Measurements from ENCODE around the gene MRPL20.

MRPL20 gene

DNA sequence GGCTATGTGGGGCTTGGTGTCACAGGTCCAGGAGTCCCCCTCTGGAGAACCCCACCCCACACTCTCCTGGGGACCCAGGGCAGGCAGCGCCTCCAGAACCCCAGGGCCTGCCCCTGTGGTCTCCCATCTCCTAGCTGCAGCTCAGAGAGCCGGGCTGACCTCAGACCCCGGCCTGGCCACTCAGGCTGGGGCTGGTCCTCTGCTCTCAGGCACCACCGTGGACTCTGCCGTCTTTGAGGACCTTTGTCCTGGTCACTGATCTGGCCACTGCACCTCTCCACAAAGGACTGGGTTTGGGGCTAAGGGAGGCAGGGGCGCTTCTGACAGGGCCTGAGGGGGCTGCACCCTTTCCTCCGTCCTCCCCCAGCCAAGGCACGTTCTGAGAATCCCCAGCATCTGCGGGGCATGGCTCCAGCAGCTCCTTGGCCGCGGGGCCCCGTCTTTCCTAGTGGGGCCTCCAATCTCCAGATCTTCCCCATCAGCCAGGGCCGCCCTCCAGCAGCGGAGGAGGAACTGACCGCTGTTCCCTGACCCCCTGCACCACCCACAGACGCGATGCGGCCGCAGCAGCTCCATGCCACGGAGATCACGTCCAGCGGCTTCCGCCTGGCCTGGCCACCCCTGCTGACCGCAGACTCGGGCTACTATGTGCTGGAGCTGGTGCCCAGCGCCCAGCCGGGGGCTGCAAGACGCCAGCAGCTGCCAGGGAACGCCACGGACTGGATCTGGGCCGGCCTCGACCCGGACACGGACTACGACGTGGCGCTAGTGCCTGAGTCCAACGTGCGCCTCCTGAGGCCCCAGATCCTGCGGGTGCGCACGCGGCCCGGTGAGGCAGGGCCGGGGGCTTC, 31.7 kb upstream of the MRPL20 start:
- TF ChIP-seq CTCF (conservative IDR thresholded peaks at IDR 0.05; ENCODE audit: low read depth, low read length): no peak
- no peak for DNase-seq (ENCODE audit: low read depth)
- H3K4me3 ChIP-seq (ENCODE audit: low read length): no peak overlapping the region

DNA sequence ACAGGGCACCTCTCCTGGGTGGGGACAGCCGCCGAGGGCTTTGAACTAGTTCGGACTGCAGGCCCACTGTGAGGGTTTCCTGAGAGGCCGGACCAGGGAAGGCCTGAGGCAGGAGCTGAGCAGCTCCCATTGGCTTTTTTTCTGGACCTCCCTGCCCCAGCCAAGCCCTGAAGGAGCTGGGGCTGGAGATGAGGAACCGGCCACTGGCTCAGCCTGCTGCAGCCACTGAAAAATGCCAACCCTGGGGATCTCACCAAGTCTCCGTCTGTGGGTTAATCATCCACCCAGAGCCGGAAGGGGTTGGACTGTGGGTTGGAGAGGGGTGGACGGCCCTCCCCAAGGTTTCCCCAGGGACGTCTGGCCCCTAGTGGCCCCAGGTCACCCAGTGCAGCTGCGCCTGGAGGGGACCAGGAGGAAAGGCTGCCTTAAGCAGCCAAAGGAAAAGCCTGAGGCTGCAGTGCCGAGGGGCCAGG, 30.8 kb upstream of the MRPL20 start:
- no peak for DNase-seq (ENCODE audit: low read depth)
- TF ChIP-seq CTCF (conservative IDR thresholded peaks at IDR 0.05; ENCODE audit: low read depth, low read length): no peak
- no peak overlapping the region for H3K4me3 ChIP-seq (ENCODE audit: low read length)

DNA sequence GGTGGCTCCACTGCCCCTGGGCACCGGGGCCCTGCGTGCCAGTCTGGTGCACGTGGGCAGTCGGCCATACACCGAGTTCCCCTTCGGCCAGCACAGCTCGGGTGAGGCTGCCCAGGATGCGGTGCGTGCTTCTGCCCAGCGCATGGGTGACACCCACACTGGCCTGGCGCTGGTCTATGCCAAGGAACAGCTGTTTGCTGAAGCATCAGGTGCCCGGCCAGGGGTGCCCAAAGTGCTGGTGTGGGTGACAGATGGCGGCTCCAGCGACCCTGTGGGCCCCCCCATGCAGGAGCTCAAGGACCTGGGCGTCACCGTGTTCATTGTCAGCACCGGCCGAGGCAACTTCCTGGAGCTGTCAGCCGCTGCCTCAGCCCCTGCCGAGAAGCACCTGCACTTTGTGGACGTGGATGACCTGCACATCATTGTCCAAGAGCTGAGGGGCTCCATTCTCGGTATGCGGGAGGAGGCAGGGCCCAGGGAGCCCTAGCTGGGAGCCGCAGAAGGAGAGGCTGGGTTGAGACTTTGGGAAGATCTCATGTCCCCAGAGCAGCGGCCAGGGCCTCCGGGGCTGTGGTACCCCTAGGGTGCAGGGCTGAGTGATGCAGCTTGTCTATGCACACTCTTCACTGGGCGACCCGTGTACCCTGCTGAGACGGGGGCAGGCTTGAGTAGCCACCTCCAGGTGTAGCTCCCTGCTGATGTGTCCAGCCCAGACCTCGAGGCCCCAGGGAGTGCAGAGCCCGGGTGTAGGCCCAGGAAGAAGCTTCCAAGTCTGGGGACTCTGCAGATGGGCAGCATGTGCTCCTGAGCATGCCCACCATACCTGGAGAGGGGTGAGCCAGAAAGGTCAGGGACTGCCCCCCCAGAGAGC, 30.2 kb upstream of the MRPL20 start:
- H3K4me3 ChIP-seq (ENCODE audit: low read length): no peak overlapping the region
- DNase-seq (ENCODE audit: low read depth): no peak
- no peak for TF ChIP-seq CTCF (conservative IDR thresholded peaks at IDR 0.05; ENCODE audit: low read depth, low read length)

DNA sequence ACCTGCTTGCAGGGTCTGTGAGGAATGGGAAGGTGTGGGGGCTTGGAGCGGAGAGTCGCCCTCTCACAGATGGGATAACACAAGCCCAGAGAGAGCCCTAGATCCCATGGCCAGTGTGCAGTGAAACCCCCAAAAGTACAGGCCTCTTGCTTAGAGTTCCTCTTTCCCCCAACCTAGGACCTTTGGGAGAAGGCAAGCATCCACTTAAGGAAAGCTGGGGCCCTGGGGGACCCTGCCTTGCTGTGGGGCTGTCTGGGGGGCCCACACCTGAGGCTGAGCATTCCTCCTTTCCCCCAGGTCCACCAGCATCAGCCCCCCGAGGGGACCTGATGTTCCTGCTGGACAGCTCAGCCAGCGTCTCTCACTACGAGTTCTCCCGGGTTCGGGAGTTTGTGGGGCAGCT, 29.5 kb upstream of the MRPL20 start:
- DNase-seq (ENCODE audit: low read depth): no peak
- H3K4me3 ChIP-seq (ENCODE audit: low read length): no peak overlapping the region
- TF ChIP-seq CTCF (conservative IDR thresholded peaks at IDR 0.05; ENCODE audit: low read depth, low read length): no peak

DNA sequence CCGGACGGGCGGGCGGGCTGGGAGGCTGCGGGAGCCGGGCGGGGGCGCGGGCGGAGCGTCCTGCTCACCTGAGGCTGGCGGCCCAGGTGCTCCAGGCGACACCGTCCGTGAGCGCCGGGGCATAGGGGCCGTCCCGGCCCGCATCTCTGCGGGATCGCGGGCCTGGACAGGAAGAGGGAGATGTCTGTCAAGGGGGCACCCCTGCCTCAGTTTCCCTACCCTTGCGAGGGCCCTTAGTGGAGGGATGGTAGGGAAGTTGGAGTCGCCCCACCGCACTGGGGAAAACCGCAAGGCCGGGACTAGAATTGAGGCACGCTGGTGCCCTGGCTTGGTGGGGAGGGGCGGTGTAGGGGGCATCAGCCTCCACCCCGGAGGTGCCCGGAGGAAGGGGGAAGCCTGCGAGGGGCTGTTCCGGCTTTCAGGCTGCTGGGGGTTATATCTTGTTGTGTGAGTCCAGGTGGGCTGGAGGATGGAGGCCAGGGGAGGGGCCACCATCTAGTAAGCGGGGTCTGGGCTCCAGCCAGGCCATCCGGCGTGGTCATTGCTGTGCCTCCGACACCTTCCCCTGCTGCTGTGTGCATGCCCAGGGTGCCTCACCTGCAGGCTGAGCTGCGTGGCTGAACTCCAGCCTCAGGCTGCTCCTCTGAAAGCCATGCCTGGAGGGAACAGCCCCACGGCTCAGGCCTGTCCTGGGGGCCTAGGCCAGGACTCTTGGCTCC, 29.0 kb upstream of the MRPL20 start:
- no peak for DNase-seq (ENCODE audit: low read depth)
- peak overlapping the region; percentile 12 for H3K4me3 ChIP-seq (ENCODE audit: low read length)
- TF ChIP-seq CTCF (conservative IDR thresholded peaks at IDR 0.05; ENCODE audit: low read depth, low read length): no peak

DNA sequence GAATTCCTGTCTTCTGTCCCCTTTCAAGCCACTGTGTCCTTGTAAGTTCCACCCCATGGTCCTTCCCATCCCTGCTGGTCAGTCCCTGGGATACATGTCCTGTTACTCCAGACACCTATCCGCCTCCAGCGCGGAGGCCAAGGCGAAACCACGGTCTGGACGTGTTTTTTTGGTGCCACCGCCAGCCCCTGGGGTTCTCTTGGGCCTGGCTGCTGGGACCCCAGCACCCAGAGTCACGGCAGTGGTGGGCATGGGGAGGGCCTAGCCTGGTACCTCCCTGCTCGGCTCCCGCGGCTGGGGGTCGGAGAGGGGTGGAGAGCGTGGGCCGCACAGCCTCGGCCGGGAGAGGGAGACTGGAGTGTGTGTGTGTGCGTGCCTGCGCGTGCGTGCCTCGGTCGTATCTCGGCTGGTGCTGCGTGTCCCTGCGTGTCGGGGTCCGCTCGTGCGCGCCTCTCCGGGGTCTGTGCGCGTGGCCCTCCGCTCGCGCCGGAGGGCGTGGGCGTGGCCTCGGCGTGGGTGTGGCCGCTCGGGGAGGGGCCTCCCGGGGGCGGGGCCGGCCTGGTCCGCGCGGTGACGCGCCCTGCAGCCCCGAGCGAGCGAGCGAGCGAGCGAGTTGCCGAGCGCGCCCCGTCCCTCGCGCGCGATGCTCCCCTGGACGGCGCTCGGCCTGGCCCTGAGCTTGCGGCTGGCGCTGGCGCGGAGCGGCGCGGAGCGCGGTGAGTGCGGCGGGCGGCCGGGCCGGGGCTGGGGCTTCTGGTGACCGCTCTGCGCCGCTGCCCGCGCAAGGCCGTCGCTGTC, 28.2 kb upstream of the MRPL20 start, which contains the start of gene VWA1:
Gene VWA1, plus strand, starts transcription at position 585 of the 798 bp plus-strand sequence. Its CDS starts 59 bp downstream, at position 644.
- TF ChIP-seq CTCF (conservative IDR thresholded peaks at IDR 0.05; ENCODE audit: low read depth, low read length): no peak
- no peak for DNase-seq (ENCODE audit: low read depth)
- H3K4me3 ChIP-seq (ENCODE audit: low read length): peak within 1 kb of the TSS; percentile 24

All from retinal pigment epithelial cell (primary cell).